ENCODE data around the gene HOXD4.

The HOXD4 gene

DNA sequence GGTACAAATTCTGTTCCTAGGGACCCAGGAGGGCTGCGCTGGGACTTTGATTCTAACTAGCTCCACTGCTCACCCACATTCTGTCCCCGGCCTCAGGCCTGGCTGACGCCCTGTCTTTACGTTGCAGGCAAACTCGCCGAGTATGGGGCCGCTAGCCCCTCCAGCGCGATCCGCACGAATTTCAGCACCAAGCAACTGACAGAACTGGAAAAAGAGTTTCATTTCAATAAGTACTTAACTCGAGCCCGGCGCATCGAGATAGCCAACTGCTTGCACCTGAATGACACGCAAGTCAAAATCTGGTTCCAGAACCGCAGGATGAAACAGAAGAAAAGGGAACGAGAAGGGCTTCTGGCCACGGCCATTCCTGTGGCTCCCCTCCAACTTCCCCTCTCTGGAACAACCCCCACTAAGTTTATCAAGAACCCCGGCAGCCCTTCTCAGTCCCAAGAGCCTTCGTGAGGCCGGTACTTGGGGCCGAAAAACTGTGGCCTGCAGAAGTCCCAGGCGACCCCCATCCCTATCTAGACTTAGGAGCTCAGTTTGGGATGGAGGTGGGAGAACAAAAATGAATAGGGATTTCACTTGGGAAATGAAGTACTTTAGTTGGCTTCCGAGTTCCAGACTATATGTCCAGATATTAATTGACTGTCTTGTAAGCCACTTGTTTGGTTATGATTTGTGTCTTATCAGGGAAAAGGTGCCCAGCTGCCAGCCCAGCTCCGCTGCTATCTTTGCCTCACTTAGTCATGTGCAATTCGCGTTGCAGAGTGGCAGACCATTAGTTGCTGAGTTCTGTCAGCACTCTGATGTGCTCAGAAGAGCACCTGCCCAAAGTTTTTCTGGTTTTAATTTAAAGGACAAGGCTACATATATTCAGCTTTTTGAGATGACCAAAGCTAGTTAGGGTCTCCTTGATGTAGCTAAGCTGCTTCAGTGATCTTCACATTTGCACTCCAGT, 38.6 kb downstream of the HOXD4 start:
- TF ChIP-seq, protein P1, sequence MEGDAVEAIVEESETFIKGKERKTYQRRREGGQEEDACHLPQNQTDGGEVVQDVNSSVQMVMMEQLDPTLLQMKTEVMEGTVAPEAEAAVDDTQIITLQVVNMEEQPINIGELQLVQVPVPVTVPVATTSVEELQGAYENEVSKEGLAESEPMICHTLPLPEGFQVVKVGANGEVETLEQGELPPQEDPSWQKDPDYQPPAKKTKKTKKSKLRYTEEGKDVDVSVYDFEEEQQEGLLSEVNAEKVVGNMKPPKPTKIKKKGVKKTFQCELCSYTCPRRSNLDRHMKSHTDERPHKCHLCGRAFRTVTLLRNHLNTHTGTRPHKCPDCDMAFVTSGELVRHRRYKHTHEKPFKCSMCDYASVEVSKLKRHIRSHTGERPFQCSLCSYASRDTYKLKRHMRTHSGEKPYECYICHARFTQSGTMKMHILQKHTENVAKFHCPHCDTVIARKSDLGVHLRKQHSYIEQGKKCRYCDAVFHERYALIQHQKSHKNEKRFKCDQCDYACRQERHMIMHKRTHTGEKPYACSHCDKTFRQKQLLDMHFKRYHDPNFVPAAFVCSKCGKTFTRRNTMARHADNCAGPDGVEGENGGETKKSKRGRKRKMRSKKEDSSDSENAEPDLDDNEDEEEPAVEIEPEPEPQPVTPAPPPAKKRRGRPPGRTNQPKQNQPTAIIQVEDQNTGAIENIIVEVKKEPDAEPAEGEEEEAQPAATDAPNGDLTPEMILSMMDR (IDR thresholded peaks at IDR 0.05; ENCODE audit: insufficient read depth, low read depth, low read length, missing control alignments): no peak
- H3K4me3 ChIP-seq (ENCODE audit: low read depth, low read length): no peak overlapping the region
- DNase-seq (ENCODE audit: low read depth): no peak

DNA sequence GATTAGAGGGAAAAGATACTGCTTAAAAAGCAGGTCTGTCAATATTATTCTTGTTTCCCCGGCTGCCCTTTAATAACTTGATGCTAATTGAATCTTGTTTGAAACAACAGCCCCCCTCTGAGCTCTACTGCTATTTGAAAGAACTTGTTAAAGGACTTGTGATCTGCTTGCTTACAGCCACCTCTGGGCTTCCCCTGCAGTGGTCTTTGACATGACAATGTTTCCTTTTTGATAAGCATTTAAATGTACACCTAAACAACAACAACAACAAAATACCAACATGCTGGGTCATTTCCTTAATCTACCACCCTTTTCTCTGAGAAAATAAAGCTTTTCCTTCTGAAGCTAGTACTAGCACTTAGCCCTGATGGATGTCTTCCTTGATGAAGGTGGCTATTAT, 41.0 kb downstream of the HOXD4 start:
- H3K4me3 ChIP-seq (ENCODE audit: low read depth, low read length): no peak overlapping the region
- DNase-seq (ENCODE audit: low read depth): no peak
- TF ChIP-seq, protein P1 (IDR thresholded peaks at IDR 0.05; ENCODE audit: insufficient read depth, low read depth, low read length, missing control alignments): no peak

DNA sequence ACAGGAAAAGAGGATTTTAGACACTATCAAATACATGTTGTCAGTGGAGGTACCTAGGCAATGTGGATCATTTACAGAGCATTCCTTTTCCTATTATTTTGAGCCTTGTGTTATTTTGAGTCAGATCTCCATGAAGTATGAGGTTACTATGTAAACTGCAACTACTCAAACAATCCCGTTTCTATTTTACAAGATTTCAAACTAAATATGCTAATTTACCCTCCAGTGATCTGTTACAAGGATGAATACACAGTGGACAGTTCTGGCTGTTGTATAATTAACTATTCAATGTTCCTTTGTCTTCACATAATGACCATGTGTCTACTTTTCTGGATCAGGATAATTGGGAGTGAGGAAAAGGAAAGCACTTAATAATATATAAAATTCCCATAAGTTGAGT, 41.7 kb downstream of the HOXD4 start:
- TF ChIP-seq, protein P1 (IDR thresholded peaks at IDR 0.05; ENCODE audit: insufficient read depth, low read depth, low read length, missing control alignments): no peak
- no peak overlapping the region for H3K4me3 ChIP-seq (ENCODE audit: low read depth, low read length)
- DNase-seq (ENCODE audit: low read depth): no peak

DNA sequence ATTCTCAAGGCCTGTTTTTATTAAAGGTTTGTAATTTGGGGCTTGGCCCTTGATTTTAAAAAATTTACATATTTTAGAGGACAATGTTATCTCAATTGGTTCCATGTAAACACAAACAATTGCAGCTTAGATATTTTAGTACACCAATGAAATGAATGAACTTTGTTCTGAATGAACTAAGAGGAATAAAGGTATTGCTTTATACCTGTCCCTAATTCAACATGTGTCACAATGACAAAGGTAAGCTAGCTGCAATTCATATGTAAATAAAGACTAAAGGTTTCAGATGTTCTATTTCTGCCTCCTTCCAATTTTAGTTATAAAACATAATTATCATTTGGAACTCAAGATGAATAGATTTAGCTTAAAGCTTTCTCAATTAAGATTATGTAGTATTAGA, 48.6 kb downstream of the HOXD4 start:
- no peak overlapping the region for H3K4me3 ChIP-seq (ENCODE audit: low read depth, low read length)
- DNase-seq (ENCODE audit: low read depth): no peak
- TF ChIP-seq, protein P1 (IDR thresholded peaks at IDR 0.05; ENCODE audit: insufficient read depth, low read depth, low read length, missing control alignments): no peak

DNA sequence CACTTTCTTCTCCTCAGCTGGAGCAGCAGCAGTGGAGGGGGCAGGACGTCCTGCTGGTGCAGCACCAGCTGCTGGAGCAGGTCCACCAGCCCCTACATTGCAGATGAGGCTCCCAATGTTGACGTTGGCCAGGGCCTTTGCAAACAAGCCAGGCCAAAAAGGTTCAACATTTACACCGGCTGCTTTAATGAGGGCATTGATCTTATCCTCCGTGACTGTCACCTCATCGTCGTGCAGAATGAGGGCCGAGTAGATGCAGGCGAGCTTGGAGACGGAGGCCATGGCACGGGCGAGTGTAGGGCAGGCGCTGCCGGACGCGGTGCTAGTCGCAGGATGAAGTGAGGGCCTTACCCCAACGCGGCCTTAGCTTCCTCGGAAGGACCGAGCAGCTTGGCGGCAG, 49.6 kb downstream of the HOXD4 start:
- no peak for DNase-seq (ENCODE audit: low read depth)
- TF ChIP-seq, protein P1 (IDR thresholded peaks at IDR 0.05; ENCODE audit: insufficient read depth, low read depth, low read length, missing control alignments): no peak
- no peak overlapping the region for H3K4me3 ChIP-seq (ENCODE audit: low read depth, low read length)

DNA sequence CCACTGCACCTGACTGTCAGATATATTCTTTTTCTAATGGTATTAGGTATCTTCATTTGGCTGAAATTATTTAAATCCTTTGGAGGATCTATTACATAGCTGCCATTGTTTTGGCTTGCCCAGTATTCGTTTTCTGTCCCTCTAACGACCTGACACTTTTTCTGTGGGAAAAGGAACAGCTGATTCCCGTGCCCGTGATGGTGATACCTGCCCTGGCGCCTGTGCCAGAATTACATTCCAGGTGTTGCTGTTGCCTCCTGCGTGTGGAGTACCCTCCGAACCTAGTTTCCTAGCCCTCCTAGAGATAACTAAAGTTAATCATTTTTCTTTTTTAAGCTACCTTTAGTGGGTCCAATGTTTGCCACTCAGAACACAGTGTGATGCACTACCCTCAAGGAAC, 51.1 kb downstream of the HOXD4 start:
- TF ChIP-seq, protein P1 (IDR thresholded peaks at IDR 0.05; ENCODE audit: insufficient read depth, low read depth, low read length, missing control alignments): no peak
- H3K4me3 ChIP-seq (ENCODE audit: low read depth, low read length): no peak overlapping the region
- no peak for DNase-seq (ENCODE audit: low read depth)

Data from GM12865 (cell line).